ENCODE measurements around the gene CNN1.

Gene CNN1

DNA sequence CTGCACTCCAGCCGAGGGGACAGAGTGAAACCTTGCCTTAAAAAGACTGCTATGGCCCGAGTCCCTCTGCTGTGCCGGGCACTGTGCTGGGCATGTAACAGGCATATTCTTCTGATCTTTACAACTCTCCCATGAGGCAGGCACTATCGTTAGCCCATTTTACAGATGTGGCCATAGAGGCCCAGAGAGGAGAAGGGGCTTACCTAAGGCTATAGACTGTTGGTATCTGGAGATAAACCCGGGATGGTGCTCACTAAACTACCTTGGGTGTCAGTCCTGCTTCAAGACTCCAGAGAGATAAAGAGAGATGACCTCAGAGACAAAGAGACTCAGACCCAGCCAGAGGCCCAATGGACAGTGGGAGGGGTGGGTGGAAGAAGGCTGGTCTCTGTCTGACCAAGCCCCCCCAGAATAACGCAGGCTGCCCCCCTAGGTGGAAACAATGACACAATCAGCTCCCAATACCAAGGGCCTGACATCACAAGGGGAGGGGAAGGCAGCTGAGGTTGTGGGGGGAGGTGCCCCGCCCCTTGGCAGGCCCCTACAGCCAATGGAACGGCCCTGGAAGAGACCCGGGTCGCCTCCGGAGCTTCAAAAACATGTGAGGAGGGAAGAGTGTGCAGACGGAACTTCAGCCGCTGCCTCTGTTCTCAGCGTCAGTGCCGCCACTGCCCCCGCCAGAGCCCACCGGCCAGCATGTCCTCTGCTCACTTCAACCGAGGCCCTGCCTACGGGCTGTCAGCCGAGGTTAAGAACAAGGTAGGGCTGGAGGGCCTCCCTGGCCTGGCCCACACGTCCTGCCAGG lies at the start of gene CNN1:
Gene CNN1, plus strand, starts transcription at position 620 of the 805 bp plus-strand sequence. Its CDS starts 77 bp downstream, at position 697.
- DNase-seq = no peak

DNA sequence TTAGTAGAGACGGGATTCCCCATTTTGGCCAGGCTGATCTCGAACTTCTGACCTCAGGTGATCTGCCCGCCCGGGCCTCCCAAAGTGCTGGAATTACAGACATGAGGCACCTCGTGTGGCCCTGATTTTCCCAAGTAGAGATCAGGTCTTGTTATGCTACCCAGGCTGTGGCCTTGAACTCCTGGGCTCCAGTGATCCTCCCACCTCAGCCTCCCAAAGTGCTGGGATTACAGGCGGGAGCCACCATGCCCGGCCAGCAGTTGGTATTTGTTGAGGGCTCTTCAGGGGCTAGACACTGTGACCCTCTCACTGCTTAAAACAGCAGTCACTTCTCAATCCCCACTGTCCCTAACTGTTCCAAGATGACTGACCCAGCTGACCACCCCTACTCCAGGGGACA lies 49.3 kb upstream of the CNN1 start:
- no peak for DNase-seq

GRCh38 chr19:11494634-11495285 lies 43.9 kb upstream of the CNN1 start:
- DNase-seq = no peak

GRCh38 chr19:11495481-11495880 lies 43.2 kb upstream of the CNN1 start:
- no peak for DNase-seq

DNA sequence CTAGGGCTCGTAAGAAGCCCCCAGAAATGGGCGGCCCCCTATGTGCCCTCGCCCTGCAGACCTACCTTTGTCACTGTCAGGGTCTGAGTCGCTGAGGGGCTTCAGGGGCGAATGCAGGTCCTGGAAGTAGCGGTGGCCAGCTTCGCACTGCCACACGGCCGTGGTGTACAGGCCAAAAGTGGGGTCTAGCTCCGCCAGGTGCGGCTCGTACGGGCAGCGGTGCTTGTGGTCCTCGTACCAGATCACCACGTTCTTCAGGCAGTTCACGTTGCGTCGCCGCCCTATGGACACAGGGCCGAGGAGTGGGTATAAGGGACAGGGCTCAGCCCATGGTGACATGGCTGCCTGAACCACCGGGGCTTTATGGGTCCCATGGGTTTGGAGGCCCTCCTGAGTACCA lies 42.8 kb upstream of the CNN1 start:
- DNase-seq = no peak

GRCh38 chr19:11496391-11497163 lies 42.1 kb upstream of the CNN1 start:
- DNase-seq = no peak

GRCh38 chr19:11499220-11499726 lies 39.4 kb upstream of the CNN1 start:
- no peak for DNase-seq

DNA sequence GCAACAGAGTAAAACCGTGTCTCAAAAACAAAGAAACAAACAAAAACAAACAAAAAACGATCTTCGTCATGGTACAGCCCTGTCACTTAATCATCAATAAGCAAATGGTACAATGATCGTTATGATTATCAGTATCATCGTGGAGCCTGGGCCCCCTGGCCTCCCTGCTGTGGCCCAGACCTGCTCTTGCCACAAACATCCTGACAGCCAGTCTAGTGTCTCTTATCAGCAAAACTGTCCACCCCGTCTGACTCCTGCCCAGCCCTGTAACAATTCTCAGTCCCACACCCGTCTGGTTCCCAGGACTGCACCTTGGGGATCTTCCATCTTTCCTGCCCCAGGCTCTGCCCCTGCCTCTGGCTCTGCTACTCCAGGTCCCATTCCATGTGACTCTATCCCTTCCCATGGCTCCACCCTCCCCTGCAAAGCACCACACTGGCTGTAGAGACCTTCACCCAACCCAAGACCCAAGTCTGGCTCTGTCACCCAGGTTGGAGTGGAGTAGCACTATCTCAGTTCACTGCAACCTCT lies 38.7 kb upstream of the CNN1 start:
- DNase-seq = no peak

DNA sequence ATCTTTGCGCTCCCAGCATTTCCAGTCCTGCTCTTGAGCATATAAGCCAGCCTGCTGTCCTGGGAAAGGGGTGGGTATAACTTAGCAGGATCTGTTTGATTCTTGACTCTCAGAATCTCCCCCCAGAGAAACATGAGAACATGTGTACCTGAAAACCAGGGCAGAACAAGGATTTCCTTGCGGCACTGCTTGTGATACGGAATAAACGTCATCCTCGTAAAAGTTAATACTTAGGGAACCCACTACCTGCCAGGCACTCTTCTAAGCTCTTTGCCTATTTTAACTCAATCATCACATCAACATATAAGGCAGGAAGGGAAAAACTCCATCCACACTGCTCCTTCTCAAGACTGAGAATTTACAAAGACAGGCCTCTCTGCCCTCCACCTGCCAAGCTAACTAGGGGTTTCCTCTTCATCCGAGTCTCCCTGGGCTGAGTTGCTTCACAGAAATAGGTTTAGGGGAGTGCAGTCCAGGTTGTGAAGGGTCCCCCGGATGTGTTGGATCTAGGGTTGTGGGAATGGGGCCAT lies 34.1 kb upstream of the CNN1 start:
- no peak for DNase-seq

- peak; percentile 97 for DNase-seq
These were observed 33.6 kb upstream of the CNN1 start for GRCh38 chr19:11505032-11505503.

- DNase-seq = peak; percentile 95
These were observed 33.0 kb upstream of the CNN1 start, which contains the start of gene ZNF653 for GRCh38 chr19:11505504-11506100. Gene ZNF653 (minus strand): TSS chr19:11505839. CDS start chr19:11505786, 53 bp downstream.

DNA sequence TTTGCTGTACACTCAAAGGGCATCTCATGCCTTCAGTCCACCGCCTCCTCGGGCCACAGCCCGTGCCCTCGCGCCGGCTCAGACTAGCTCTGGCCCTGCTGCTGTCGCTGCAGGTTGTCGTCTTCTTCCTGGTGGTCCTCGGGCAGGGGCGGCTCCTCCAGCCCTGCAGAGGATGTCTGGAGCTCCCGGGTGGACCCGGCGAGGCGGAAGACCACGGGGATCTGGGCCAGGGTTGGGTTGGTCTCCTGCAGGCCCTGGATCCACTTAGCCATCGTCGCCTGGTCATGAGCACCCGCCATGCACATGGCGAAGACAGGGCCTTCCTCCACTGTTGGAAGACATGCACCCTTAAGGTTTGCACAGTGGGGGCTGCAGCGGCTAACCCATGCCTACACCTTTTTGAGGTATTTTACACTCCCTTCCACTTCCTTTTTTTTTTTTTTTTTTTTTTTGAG lies 32.5 kb upstream of the CNN1 start:
- DNase-seq = no peak

DNA sequence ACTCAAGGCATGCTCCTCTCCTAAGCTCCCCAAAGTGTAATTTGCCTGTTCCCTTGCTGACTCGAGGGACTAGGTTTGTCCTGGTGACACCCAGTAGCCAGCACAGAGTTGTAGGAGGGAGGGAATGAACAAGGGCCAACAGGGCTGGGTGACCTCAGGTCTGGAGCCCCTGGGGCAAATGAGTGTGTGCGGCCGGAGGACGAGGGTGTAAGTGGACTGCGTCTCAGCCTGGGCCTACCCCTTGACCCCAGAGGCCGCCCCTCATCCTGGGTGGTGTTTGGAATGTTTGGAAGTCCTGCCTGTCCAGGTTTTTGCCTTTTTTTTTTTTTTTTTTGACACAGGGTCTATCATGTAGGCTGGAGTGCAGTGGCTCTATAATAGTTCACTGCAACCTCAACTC lies 31.7 kb upstream of the CNN1 start:
- DNase-seq = no peak

GRCh38 chr19:11507370-11508078 lies 31.1 kb upstream of the CNN1 start:
- no peak for DNase-seq

DNA sequence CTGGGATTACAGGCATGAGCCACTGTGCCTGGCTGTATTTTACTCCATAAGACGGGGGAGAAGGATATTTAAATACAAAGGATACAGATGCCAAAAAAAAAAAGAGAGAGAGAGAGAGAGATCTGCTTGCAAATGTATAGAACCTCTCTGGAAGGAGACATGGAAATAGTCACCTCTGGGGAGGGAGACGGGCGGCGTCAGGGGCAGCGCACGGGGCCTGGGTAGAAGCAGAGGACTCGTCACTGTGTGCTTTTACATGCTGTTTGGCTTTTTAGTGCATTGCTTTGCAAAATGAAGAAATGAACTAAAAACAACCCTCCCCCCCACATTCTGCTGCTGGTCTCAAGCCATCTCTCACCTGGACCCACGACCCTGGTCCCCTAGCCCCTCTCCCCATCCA lies 28.2 kb upstream of the CNN1 start:
- no peak for DNase-seq

GRCh38 chr19:11513946-11514345 lies 24.7 kb upstream of the CNN1 start:
- DNase-seq = no peak

DNA sequence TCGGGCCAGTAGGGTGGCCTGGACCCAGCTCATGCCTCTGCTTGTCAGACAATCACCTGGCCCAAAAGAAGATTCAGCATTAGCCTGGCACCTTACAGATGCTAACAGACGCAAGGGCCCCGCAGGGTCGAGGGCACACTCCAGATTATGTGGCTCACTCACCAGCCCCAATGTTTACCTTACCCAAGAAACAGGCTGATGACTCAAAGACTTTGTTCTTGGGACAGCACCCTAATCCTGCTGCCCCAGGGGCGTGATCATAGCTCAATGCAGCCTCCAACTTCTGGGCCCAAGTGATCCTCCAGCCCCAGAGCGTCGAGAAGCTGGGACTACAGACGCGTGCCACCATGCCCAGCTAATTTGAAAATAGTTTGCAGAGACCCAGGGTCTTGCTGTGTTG lies 19.5 kb upstream of the CNN1 start:
- no peak for DNase-seq

GRCh38 chr19:11528551-11529341 lies 9.9 kb upstream of the CNN1 start, which contains the start of gene ECSIT:
Gene ECSIT (minus strand): TSS chr19:11529134. CDS start chr19:11519170, 9,964 bp downstream.
- peak; percentile 98 for DNase-seq

- no peak for DNase-seq
These were observed 8.2 kb upstream of the CNN1 start for GRCh38 chr19:11530432-11530831.

- no peak for DNase-seq
These were observed 4.1 kb upstream of the CNN1 start for GRCh38 chr19:11534538-11534937.
